GM20431 (cell line): ENCODE data around the gene C6orf118.

ENCODE experiments used
- in situ Hi-C: fragments of 300-500 bp; cut with MseI, MboI; formaldehyde crosslinking; loops from one replicate; pipeline ENCODE4 v1.15.0; 2020; ENCODE audit warnings: low sequenced_read_pairs; ENCODE audit not compliant: unreplicated experiment

The C6orf118 gene

GRCh38 chr6:165245287-165245686 lies 64.1 kb downstream of the C6orf118 start:
- in situ Hi-C loops: no loop called here

GRCh38 chr6:165244524-165245247 lies 64.7 kb downstream of the C6orf118 start:
- in situ Hi-C loops: no loop called here

- in situ Hi-C loops: no loop called here
These were observed 65.6 kb downstream of the C6orf118 start for GRCh38 chr6:165243801-165244200.

GRCh38 chr6:165236326-165236725 lies 73.1 kb downstream of the C6orf118 start:
- in situ Hi-C loops: no loop called here

- in situ Hi-C loops: no loop called here
These were observed 76.5 kb downstream of the C6orf118 start for GRCh38 chr6:165232731-165233488.

GRCh38 chr6:165231581-165232561 lies 77.5 kb downstream of the C6orf118 start:
- in situ Hi-C loops: no loop called here

GRCh38 chr6:165231177-165231576 lies 78.2 kb downstream of the C6orf118 start:
- in situ Hi-C loops: no loop called here
